Neural cell (in vitro differentiated cells): Measurements from ENCODE around the gene TENT4A. TPM values are rescaled to one million over a fixed set of nuclear protein-coding genes. Genes with fewer than 3 reads are reported as not detected.
"Not testable (repeated sequence)": the region's sequence is repeated elsewhere in the genome, so short reads cannot be mapped to it uniquely, and the experiment has no call there.

ENCODE experiments used
- H2AFZ ChIP-seq: fragments of 200-600, 300-800 bp; sonication (generic), shearing (Covaris generic); 2 replicates; pipeline ENCODE4 v1.6.0; 2014; ENCODE audit warnings: low read depth, mild to moderate bottlenecking, antibody characterized with exemption, low read length, moderate library complexity
- H3F3A ChIP-seq: fragments of 200-600 bp; shearing (Covaris generic); 2 replicates; pipeline ENCODE4 v1.6.1; 2016; ENCODE audit warnings: mild to moderate bottlenecking, moderate library complexity, mixed read lengths, antibody characterized with exemption, low read length; ENCODE audit not compliant: insufficient read depth, poor library complexity, severe bottlenecking
- H3K27ac ChIP-seq: fragments of 200-600, 300-800 bp; sonication (generic), shearing (Covaris generic); 2 replicates; pipeline ENCODE4 v1.5.1; 2014; ENCODE audit warnings: mild to moderate bottlenecking, low read length, moderate library complexity
- H3K27me3 ChIP-seq: fragments of 300-800, 200-600 bp; sonication (generic), shearing (Covaris generic); 2 replicates; pipeline ENCODE4 v1.6.0; 2014; ENCODE audit warnings: mild to moderate bottlenecking, low read depth, low read length, moderate library complexity; ENCODE audit not compliant: insufficient read depth
- H3K36me3 ChIP-seq: fragments of 300-800, 200-600 bp; sonication (generic), shearing (Covaris generic); 2 replicates; pipeline ENCODE4 v1.5.1; 2014; ENCODE audit warnings: mild to moderate bottlenecking, antibody characterized with exemption, low read length, moderate library complexity; ENCODE audit not compliant: insufficient read depth
- H3K4me2 ChIP-seq: fragments of 300-800, 200-600 bp; sonication (generic), shearing (Covaris generic); 2 replicates; pipeline ENCODE4 v1.6.0; 2014; ENCODE audit warnings: mild to moderate bottlenecking, low read length
- H3K4me3 ChIP-seq: fragments of 300-800, 200-600 bp; sonication (generic), shearing (Covaris generic); 2 replicates; pipeline ENCODE4 v1.5.1; 2014; ENCODE audit warnings: mild to moderate bottlenecking, low read length, moderate library complexity
- H3K79me2 ChIP-seq: fragments of 200-600 bp; shearing (Covaris generic); replicated peaks from 2 replicates; pipeline ENCODE4 v1.6.0; 2014; ENCODE audit warnings: mild to moderate bottlenecking, low read length, moderate library complexity; ENCODE audit not compliant: insufficient read depth
- H3K9ac ChIP-seq: fragments of 300-800, 200-600 bp; sonication (generic), shearing (Covaris generic); 2 replicates; pipeline ENCODE4 v1.6.1; 2016; ENCODE audit warnings: mild to moderate bottlenecking, low read length, mixed read lengths
- H3K9me2 ChIP-seq: fragments of 200-600 bp; shearing (Covaris generic); 2 replicates; pipeline ENCODE4 v1.6.1; 2016; ENCODE audit warnings: mild to moderate bottlenecking, low read length, mixed read lengths; ENCODE audit not compliant: insufficient read depth
- H3K9me3 ChIP-seq: fragments of 200-600, 300-800 bp; sonication (generic), shearing (Covaris generic); 2 replicates; pipeline ENCODE4 v1.6.1; 2016; ENCODE audit warnings: mild to moderate bottlenecking, mixed run types, low read length, moderate library complexity, mixed read lengths
- H4K20me1 ChIP-seq: fragments of 200-600 bp; shearing (Covaris generic); 2 replicates; pipeline ENCODE4 v1.6.1; 2016; ENCODE audit warnings: mild to moderate bottlenecking, mixed run types; ENCODE audit not compliant: insufficient read depth
- CTCF ChIP-seq: fragments of 450-650 bp; IDR thresholded peaks from 2 replicates; pipeline ENCODE4 v1.5.1; 2014; ENCODE audit warnings: antibody characterized with exemption, mild to moderate bottlenecking, moderate library complexity; ENCODE audit not compliant: poor library complexity, severe bottlenecking
- EP300 ChIP-seq: fragments of 450-650 bp; conservative IDR thresholded peaks from 2 replicates; pipeline ENCODE4 v1.6.1; 2014; ENCODE audit warnings: antibody characterized with exemption, mild to moderate bottlenecking, moderate library complexity; ENCODE audit not compliant: poor library complexity, severe bottlenecking
- EZH2 ChIP-seq: fragments of 200-600, 300-800 bp; shearing (Covaris generic), sonication (generic); IDR thresholded peaks from 2 replicates; pipeline ENCODE4 v1.6.1; 2014; ENCODE audit warnings: antibody characterized with exemption, low read length, borderline replicate concordance, mild to moderate bottlenecking; ENCODE audit not compliant: insufficient read depth, poor library complexity, severe bottlenecking
- MXI1 ChIP-seq: fragments of 450-650 bp; conservative IDR thresholded peaks from 2 replicates; pipeline ENCODE4 v1.6.1; 2014; ENCODE audit warnings: antibody characterized with exemption, mild to moderate bottlenecking; ENCODE audit not compliant: poor library complexity, severe bottlenecking
- POLR2AphosphoS5 ChIP-seq: IDR thresholded peaks from 2 replicates; pipeline ENCODE4 v1.6.1; 2012
- RAD21 ChIP-seq: fragments of 450-650 bp; conservative IDR thresholded peaks from 2 replicates; pipeline ENCODE4 v1.6.1; 2014; ENCODE audit warnings: antibody characterized with exemption, mild to moderate bottlenecking, moderate library complexity
- REST ChIP-seq: IDR thresholded peaks from 2 replicates; pipeline ENCODE4 v1.6.1; 2012; ENCODE audit warnings: borderline replicate concordance
- SMC3 ChIP-seq: fragments of 450-650 bp; conservative IDR thresholded peaks from 2 replicates; pipeline ENCODE4 v1.6.1; 2014; ENCODE audit warnings: antibody characterized with exemption, mild to moderate bottlenecking, moderate library complexity; ENCODE audit not compliant: poor library complexity
- TAF1 ChIP-seq: IDR thresholded peaks from 2 replicates; pipeline ENCODE4 v1.6.1; 2012; ENCODE audit warnings: low read depth
- polyA plus RNA-seq: library from polyadenylated mRNA; depleted of rRNA; stranded (reverse); fragments of >200 nt; gene quantifications from 2 replicates; pipeline ENCODE4 v1.2.3, GENCODE V29; 2014

TENT4A gene
- polyA plus RNA-seq, 1 donor from 2014 or later = 12.1 TPM

- Histone ChIP-seq H3K4me3 (no peak overlapping the region), H3F3A (no peaks in the 10 kb centered on the region), H3K4me2 (no peak overlapping the region), H3K9me2 (no peaks in the 10 kb centered on the region), H3K27me3 (no peaks in the 10 kb centered on the region), H4K20me1 (no peaks in the 10 kb centered on the region), H2AFZ (no peak overlapping the region), H3K79me2 (no peaks in the 10 kb centered on the region), H3K36me3 (no peaks in the 10 kb centered on the region), H3K9ac (no peak overlapping the region), H3K9me3 (no peaks in the 10 kb centered on the region), H3K27ac (no peak overlapping the region)
- TF ChIP-seq MXI1 (no peak), RAD21 (no peak), CTCF (no peak), EP300 (no peak), REST (no peak), SMC3 (no peak), EZH2 (no peak), POLR2AphosphoS5 (no peak), TAF1 (no peak)
These were observed 59.7 kb downstream of the TENT4A start for GRCh38 chr5:6772886-6773285.

GRCh38 chr5:6773342-6774035 is 60.3 kb downstream of the TENT4A start:
- H3K9ac ChIP-seq = no peak overlapping the region
- no peak overlapping the region for H2AFZ ChIP-seq
- no peaks in the 10 kb centered on the region for H3K9me2 ChIP-seq
- no peaks in the 10 kb centered on the region for H3K79me2 ChIP-seq
- no peaks in the 10 kb centered on the region for H4K20me1 ChIP-seq
- H3K4me3 ChIP-seq = no peak overlapping the region
- TF ChIP-seq RAD21 (no peak), EZH2 (no peak), MXI1 (no peak), EP300 (no peak), REST (no peak), TAF1 (no peak), CTCF (no peak), POLR2AphosphoS5 (no peak), SMC3 (no peak)
- no peak overlapping the region for H3K27ac ChIP-seq
- H3K4me2 ChIP-seq = no peak overlapping the region
- no peaks in the 10 kb centered on the region for H3F3A ChIP-seq
- H3K27me3 ChIP-seq = no peaks in the 10 kb centered on the region
- no peaks in the 10 kb centered on the region for H3K36me3 ChIP-seq
- no peaks in the 10 kb centered on the region for H3K9me3 ChIP-seq

- not testable (repeated sequence) for H3K9me2 ChIP-seq, H3K9me3 ChIP-seq, H3K36me3 ChIP-seq, H3K27ac ChIP-seq, H3K27me3 ChIP-seq, H3F3A ChIP-seq, H3K79me2 ChIP-seq, H3K9ac ChIP-seq, H4K20me1 ChIP-seq, H3K4me2 ChIP-seq, H2AFZ ChIP-seq, H3K4me3 ChIP-seq
These were observed 61.0 kb downstream of the TENT4A start for GRCh38 chr5:6774207-6774606.
